Prostate gland (tissue), 2 donors: Measurements from ENCODE around the gene FES. TPM values are rescaled to one million over a fixed set of nuclear protein-coding genes. Genes with fewer than 3 reads are reported as not detected.

Experiments used
- DNase-seq: peaks from one replicate; pipeline ENCODE4 v3.0.0-alpha.2; 2019; ENCODE audit warnings: low spot score
- H3K27ac ChIP-seq, 2 donors: fragments of 200-600 bp; sonication (generic); 2 replicates each; pipeline ENCODE4 v1.5.1; 2017 to 2019
- H3K27me3 ChIP-seq: fragments of 200-600 bp; sonication (generic); replicated peaks from 2 replicates; pipeline ENCODE4 v1.5.1; 2019; ENCODE audit not compliant: insufficient read depth
- H3K36me3 ChIP-seq, 2 donors: fragments of 200-600 bp; sonication (generic); 1 replicate in 1 of 2; 2 replicates in 1 of 2; pipeline versions ENCODE4 v1.5.1 to v1.8.1; 2017 to 2019
- H3K4me1 ChIP-seq: fragments of 200-600 bp; sonication (generic); replicated peaks from 2 replicates; pipeline ENCODE4 v1.5.1; 2019
- H3K4me3 ChIP-seq, 2 donors: fragments of 200-600 bp; sonication (generic); 2 replicates each; pipeline ENCODE4 v1.5.1; 2017 to 2019
- H3K9me3 ChIP-seq: fragments of 200-600 bp; sonication (generic); 2 replicates; pipeline ENCODE4 v1.5.1; 2017
- POLR2A ChIP-seq: fragments of 450-650 bp; IDR thresholded peaks from one replicate; pipeline ENCODE4 v1.6.1; 2016; ENCODE audit warnings: antibody characterized with exemption, mild to moderate bottlenecking
- POLR2AphosphoS5 ChIP-seq: sonication (generic); formaldehyde crosslinking; IDR thresholded peaks from one replicate; pipeline ENCODE4 v1.6.1; 2017; ENCODE audit warnings: antibody characterized with exemption
- WGBS: methylation state at CpG from one replicate; pipeline ENCODE4 v1.1.5; 2018; 5-methylcytosine and 5-hydroxymethylcytosine counted together
- intact Hi-C: fragments of 100-400 bp; cut with DNase I; formaldehyde crosslinking; loops from one replicate; pipeline ENCODE4 v1.14.2; 2022
- total RNA-seq, 2 donors: library from RNA; depleted of rRNA; stranded (reverse); fragments of >200 nt; gene quantifications; one replicate each; pipeline ENCODE4 v1.1.0, GENCODE V29; 2016
- TF ChIP-seq, protein P1 (sequence below), 4 experiments: fragments of 200-600 bp in 2 of 4; fragments of 450-650 bp in 2 of 4; sonication (generic) in 2 of 4; IDR thresholded peaks; 1 replicate in 3 of 4; 2 replicates in 1 of 4; pipeline ENCODE4 v1.5.1; 2016 to 2019; ENCODE audit warnings: antibody characterized with exemption in 4 of 4, mild to moderate bottlenecking in 2 of 4, moderate library complexity in 2 of 4

FES gene
- total RNA-seq, result 10 to 100 TPM; 22.8 to 33.9 TPM

GRCh38 chr15:90883976-90884718, at the start of gene FES:
Gene FES (plus strand): TSS chr15:90884504. CDS start chr15:90885046, 542 bp downstream.
- no peak for DNase-seq
- H3K36me3 ChIP-seq, result peaks cover 10 to 24% of the 10 kb centered on the region in 2 donors
- peak; percentile 32 for TF ChIP-seq POLR2A
- TF ChIP-seq POLR2AphosphoS5, result no peak
- H3K27me3 ChIP-seq, result no peaks in the 10 kb centered on the region
- peak within 1 kb of the TSS; percentile 37 to 41 for H3K4me3 ChIP-seq
- WGBS, result 5% methylated on average over 57 of the region's 58 CpGs
- intact Hi-C loops, result loop anchor here (2.0 to 10.0 kb wide), 2 partner anchors 233 to 569 kb away; no protein-coding TSS in a partner anchor
- peaks cover 6% of the 10 kb centered on the region for H3K4me1 ChIP-seq
- H3K9me3 ChIP-seq, result no peaks in the 10 kb centered on the region
- H3K27ac ChIP-seq, result peak within 1 kb of the TSS; percentile 78 to 86

DNA sequence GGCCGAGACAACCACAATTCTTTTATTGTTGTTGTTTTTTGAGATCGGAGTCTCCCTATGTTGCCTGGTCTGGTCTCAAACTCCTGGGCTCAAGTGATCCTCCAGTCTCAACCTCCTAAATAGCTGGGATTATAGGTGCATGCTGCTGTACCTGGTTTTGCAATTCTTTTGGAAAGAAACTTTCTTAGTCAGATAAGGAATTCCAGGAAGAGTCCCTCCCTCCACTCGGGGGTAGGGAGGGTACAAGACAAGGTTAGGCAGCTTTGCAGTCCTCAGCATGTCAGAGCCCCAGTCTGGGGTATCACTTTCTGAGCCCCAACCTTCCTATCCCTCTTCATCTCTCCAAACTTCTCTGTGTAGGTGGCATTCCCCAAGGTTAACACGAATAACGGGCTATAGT, 49.7 kb upstream of the FES start:
- no peaks in the 10 kb centered on the region for H3K27me3 ChIP-seq
- no peaks in the 10 kb centered on the region for H3K9me3 ChIP-seq
- no peaks in the 10 kb centered on the region for H3K36me3 ChIP-seq
- no peak overlapping the region for H3K27ac ChIP-seq
- no peak overlapping the region for H3K4me3 ChIP-seq
- no peaks in the 10 kb centered on the region for H3K4me1 ChIP-seq
- intact Hi-C loops, result no loop called here
- no peak for DNase-seq
- 70% methylated on average over 5 of the region's 5 CpGs for WGBS
- TF ChIP-seq POLR2AphosphoS5 (no peak), POLR2A (no peak)
- TF ChIP-seq, protein P1, sequence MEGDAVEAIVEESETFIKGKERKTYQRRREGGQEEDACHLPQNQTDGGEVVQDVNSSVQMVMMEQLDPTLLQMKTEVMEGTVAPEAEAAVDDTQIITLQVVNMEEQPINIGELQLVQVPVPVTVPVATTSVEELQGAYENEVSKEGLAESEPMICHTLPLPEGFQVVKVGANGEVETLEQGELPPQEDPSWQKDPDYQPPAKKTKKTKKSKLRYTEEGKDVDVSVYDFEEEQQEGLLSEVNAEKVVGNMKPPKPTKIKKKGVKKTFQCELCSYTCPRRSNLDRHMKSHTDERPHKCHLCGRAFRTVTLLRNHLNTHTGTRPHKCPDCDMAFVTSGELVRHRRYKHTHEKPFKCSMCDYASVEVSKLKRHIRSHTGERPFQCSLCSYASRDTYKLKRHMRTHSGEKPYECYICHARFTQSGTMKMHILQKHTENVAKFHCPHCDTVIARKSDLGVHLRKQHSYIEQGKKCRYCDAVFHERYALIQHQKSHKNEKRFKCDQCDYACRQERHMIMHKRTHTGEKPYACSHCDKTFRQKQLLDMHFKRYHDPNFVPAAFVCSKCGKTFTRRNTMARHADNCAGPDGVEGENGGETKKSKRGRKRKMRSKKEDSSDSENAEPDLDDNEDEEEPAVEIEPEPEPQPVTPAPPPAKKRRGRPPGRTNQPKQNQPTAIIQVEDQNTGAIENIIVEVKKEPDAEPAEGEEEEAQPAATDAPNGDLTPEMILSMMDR (IDR thresholded peaks at IDR 0.05), result no peak

DNA sequence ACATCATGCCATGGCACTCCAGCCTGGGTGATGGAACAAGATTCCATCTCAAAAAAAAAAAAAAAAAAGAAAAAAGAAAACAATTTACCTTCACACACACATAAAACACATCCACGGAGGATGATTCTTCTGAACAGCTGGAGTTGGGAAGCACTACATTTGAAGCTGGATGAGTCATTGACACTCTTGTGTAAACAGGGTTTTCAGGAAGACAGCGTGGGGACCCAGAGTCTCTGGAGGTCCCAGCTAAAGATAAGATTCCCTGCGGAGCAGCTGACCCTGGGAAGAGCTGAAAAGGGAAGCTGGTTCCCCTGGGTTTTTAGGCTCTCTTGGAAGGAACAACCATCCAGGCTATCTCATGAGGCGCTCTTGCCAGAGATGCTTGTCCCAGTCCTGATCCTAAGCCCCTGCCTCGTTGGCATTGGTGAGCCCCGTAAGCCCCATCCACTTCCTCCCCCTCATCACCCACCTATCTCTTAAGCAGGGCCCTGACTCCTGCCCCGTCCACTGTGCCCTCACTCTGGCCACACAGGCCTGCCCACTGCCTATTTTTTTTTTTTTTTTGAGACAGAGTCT, 47.9 kb upstream of the FES start:
- intact Hi-C loops, result no loop called here
- Histone ChIP-seq H3K27ac (no peak overlapping the region), H3K4me3 (no peak overlapping the region), H3K4me1 (no peaks in the 10 kb centered on the region), H3K9me3 (no peaks in the 10 kb centered on the region), H3K27me3 (no peaks in the 10 kb centered on the region), H3K36me3 (no peaks in the 10 kb centered on the region)
- TF ChIP-seq POLR2A (no peak), POLR2AphosphoS5 (no peak)
- TF ChIP-seq, protein P1 (IDR thresholded peaks at IDR 0.05), result no peak
- WGBS, result 76% methylated on average over 7 of the region's 7 CpGs
- no peak for DNase-seq

DNA sequence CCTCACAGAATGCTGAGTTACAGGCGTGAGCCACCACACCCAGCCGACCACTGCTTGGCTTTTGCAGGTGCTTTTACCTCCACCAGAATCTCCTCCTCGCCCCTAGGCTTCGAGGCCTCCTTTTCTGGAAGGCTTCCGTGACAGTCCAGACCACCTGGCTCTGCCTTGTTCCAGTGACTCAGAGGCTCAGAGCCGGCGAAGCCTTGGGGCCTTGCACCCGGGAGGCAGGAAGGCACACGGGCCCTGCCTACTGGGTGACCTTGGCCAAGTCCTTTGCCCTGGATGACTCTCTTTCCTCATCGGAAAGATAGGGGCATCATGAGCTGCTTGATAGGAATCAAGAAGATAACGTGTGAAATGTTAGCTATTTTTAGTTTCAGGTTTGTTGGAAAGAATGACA, 47.2 kb upstream of the FES start:
- H3K27ac ChIP-seq, result no peak overlapping the region
- H3K4me1 ChIP-seq, result no peaks in the 10 kb centered on the region
- no peak overlapping the region for H3K4me3 ChIP-seq
- DNase-seq, result no peak
- intact Hi-C loops, result no loop called here
- H3K27me3 ChIP-seq, result no peaks in the 10 kb centered on the region
- 86% methylated on average over 11 of the region's 11 CpGs for WGBS
- TF ChIP-seq, protein P1 (IDR thresholded peaks at IDR 0.05), result no peak
- no peak for TF ChIP-seq POLR2AphosphoS5
- TF ChIP-seq POLR2A, result no peak
- H3K36me3 ChIP-seq, result no peaks in the 10 kb centered on the region
- no peaks in the 10 kb centered on the region for H3K9me3 ChIP-seq

- H3K27me3 ChIP-seq, result no peaks in the 10 kb centered on the region
- H3K4me3 ChIP-seq, result no peak overlapping the region
- intact Hi-C loops, result no loop called here
- H3K36me3 ChIP-seq, result no peaks in the 10 kb centered on the region
- H3K4me1 ChIP-seq, result no peaks in the 10 kb centered on the region
- no peak for DNase-seq
- TF ChIP-seq, protein P1 (IDR thresholded peaks at IDR 0.05), result no peak
- TF ChIP-seq POLR2A (no peak), POLR2AphosphoS5 (no peak)
- 86% methylated on average over 15 of the region's 15 CpGs for WGBS
- no peaks in the 10 kb centered on the region for H3K9me3 ChIP-seq
- no peak overlapping the region for H3K27ac ChIP-seq
Measured at GRCh38 chr15:90838139-90838538, 46.2 kb upstream of the FES start.
